Left ventricle myocardium inferior (tissue), 1 donor: ENCODE measurements around the gene CABLES2. TPM values are rescaled to one million over a fixed set of nuclear protein-coding genes. Genes with fewer than 3 reads are reported as not detected.

Source experiments
- DNase-seq: peaks from one replicate; pipeline ENCODE4 v3.0.0-alpha.2; 2020
- H3K27ac ChIP-seq: fragments of 200-600 bp; replicated peaks from 2 replicates; pipeline ENCODE4 v1.8.0; 2021
- H3K27me3 ChIP-seq: fragments of 200-600 bp; 2 replicates; pipeline ENCODE4 v1.8.0; 2021; ENCODE audit warnings: low read depth
- H3K36me3 ChIP-seq: fragments of 200-600 bp; 2 replicates; pipeline ENCODE4 v1.8.0; 2021
- H3K4me1 ChIP-seq: fragments of 200-600 bp; 2 replicates; pipeline ENCODE4 v1.8.0; 2021
- H3K4me3 ChIP-seq: fragments of 200-600 bp; 2 replicates; pipeline ENCODE4 v1.8.0; 2021; ENCODE audit warnings: mild to moderate bottlenecking, moderate library complexity
- H3K9me3 ChIP-seq: fragments of 200-600 bp; replicated peaks from 2 replicates; pipeline ENCODE4 v1.8.0; 2021
- intact Hi-C: fragments of 100-400 bp; cut with micrococcal nuclease; formaldehyde crosslinking; loops from one replicate; pipeline ENCODE4 v1.11.0; 2022
- total RNA-seq: library from RNA; stranded (reverse); fragmentation: NEBNext Ultra II Directional; extraction: Animal tissue kit (Norgen Biotek cat#: 25700); gene quantifications from one replicate; pipeline ENCODE4 v1.2.1, GENCODE V29; 2021
- TF ChIP-seq, protein P1 (sequence below): fragments of 200-600 bp; IDR thresholded peaks from 2 replicates; pipeline ENCODE4 v1.8.0; 2021; ENCODE audit warnings: antibody characterized with exemption, mild to moderate bottlenecking, borderline replicate concordance
- donor health status: DM: no; HTN: yes; CAD: no; lungs with severe emphysema.

Gene CABLES2
- total RNA-seq, 1 donor from 2014 or later = 12.0 TPM

DNA sequence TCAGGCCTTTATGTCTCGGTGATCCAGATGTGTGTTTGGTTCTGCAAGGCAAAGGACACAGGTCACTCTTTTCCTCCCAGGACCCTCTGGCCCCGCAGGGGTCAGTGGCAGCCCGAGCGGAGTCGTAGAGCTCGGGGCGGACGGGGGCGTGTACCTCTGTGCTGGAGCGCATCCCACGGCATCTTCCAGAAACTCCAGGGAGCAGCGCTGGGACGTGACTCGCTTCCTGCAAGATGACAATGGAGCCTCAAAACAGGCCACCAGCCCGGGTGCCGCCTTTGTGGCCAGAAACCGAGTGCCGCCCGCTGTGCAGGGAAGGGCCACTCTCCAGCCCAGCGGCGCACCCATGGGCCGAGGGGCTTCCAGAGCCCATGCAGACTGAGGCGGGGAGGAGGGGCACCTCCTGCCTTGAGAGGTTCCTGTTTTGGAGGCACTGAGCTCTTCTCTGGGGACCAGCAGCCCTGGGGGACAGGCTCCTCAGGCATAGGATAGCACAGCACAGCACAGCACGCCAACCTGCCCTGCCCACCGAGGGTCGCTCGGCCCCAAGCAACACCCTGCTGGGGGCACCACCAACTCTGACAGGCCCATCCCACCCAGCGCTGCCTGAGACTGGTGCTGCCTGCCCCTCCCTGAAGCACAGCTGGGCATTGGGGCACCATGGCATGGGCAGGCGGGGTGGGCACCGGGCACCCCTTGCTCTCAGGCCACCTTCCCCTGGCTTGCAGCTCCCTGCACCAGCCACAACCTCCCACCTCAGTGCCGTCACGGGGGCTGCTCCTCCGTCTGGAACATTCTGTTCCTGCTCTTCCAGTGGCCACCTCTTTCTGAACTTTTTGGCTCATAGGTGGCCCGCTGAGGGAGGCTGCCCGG lies 10.5 kb downstream of the CABLES2 start:
- peak overlapping the region; percentile 11 for H3K4me3 ChIP-seq
- TF ChIP-seq, protein P1, sequence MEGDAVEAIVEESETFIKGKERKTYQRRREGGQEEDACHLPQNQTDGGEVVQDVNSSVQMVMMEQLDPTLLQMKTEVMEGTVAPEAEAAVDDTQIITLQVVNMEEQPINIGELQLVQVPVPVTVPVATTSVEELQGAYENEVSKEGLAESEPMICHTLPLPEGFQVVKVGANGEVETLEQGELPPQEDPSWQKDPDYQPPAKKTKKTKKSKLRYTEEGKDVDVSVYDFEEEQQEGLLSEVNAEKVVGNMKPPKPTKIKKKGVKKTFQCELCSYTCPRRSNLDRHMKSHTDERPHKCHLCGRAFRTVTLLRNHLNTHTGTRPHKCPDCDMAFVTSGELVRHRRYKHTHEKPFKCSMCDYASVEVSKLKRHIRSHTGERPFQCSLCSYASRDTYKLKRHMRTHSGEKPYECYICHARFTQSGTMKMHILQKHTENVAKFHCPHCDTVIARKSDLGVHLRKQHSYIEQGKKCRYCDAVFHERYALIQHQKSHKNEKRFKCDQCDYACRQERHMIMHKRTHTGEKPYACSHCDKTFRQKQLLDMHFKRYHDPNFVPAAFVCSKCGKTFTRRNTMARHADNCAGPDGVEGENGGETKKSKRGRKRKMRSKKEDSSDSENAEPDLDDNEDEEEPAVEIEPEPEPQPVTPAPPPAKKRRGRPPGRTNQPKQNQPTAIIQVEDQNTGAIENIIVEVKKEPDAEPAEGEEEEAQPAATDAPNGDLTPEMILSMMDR = no peak
- H3K4me1 ChIP-seq = peaks cover 6% of the 10 kb centered on the region
- H3K9me3 ChIP-seq = no peaks in the 10 kb centered on the region
- H3K36me3 ChIP-seq = peaks cover 35% of the 10 kb centered on the region
- intact Hi-C loops = no loop called here
- H3K27me3 ChIP-seq = no peaks in the 10 kb centered on the region
- peak overlapping the region; percentile 71 for H3K27ac ChIP-seq
- no peak for DNase-seq

DNA sequence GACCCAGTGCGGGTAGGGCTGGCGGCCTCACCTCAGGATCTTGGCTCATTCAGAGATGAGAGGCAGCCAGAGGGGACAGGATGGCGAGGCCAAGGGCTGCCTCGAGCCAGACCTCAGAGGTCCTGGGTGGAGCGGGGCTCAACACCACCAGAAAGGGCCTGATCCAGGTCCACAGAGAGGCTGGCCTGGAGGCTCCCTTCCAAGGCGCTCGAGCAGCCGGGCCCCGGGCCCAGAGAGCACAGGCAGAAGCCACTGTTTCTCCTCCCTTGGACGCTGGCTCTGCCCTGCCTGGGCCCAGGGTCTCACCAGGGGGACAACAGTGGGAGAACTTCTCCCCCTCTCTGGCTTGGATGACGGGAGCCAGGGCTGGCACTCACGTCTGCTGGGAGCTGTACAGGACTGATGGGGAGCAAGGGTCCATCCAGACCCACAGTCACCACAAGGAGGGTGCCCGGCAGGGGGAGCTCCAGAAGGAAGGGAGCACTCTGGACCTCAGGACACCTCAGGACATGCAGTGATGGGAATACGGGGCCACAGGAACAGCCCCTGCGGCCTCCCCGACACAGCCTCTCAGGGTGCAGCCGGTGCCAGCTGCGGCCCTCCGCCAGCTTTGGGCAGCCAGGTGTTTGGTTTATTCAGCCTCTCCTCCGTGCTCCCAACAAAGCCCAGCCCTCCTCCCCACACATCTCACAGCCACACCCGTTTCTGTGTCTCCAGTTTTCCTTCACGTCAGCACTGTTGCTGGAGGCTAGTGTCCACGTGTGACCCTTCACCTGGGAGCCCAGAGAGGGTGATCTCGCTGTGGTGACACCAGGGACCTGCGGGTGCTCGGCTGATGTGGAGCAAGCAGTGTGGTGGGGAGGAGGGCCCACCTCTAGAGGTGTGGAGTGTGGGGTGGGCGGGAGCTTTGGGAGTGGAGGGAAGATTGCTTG lies 11.5 kb downstream of the CABLES2 start:
- peak overlapping the region; percentile 71 for H3K27ac ChIP-seq
- peaks cover 6% of the 10 kb centered on the region for H3K4me1 ChIP-seq
- H3K27me3 ChIP-seq = no peaks in the 10 kb centered on the region
- peak overlapping the region; percentile 11 for H3K4me3 ChIP-seq
- H3K36me3 ChIP-seq = peaks cover 46% of the 10 kb centered on the region
- TF ChIP-seq, protein P1 = no peak
- no peaks in the 10 kb centered on the region for H3K9me3 ChIP-seq
- no peak for DNase-seq
- intact Hi-C loops = no loop called here

DNA sequence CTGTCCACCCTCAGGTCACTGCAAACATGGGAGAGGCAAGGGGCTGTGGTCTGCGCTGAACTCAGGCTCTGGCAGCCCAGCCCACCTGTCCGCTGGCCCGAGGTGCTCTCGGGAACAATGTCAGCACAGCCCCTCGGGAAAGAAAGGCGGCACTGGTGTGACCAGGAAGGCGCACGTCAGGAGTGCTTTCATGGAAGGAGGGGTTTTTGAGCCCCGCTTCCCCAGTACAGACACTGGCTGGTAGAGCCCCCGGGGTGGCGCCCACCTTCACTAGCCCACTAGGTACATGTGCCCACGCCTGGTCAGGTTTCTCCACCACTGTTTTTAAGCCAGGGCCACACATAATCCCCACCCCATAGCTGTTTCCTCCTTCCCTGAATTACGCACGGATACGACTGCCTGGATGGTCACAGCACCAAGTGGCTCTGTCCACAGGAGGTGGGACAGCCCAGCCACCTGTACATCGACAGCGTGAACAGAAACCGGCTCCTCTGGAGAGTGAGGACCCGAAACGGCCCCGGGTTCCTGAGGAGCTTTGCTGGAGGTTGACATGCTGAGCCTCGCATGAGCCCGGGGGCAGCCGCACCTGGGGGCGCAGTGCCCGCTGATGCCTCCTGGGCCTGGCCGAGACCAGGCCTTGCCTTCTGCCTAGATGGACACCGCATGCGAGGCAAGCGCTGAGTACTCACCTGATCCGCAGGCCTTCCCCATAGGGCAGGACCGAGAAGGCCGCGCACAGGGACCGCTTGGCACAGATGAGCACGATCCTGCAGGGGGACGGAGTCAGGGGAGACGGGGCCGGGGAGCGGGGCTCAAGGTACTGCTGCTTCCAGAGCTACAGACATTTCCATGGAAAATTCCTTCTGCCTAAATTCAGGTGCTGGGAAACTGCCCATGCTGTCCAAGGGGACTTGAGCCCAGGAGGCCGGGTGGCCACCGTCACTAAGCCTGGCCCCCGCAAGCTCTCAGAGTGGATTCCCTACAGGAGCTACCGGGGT lies 12.5 kb downstream of the CABLES2 start:
- no peak overlapping the region for H3K4me3 ChIP-seq
- peaks cover 6% of the 10 kb centered on the region for H3K4me1 ChIP-seq
- H3K9me3 ChIP-seq = no peaks in the 10 kb centered on the region
- peaks cover 56% of the 10 kb centered on the region for H3K36me3 ChIP-seq
- TF ChIP-seq, protein P1 = no peak
- no peak for DNase-seq
- intact Hi-C loops = no loop called here
- no peaks in the 10 kb centered on the region for H3K27me3 ChIP-seq
- no peak overlapping the region for H3K27ac ChIP-seq

DNA sequence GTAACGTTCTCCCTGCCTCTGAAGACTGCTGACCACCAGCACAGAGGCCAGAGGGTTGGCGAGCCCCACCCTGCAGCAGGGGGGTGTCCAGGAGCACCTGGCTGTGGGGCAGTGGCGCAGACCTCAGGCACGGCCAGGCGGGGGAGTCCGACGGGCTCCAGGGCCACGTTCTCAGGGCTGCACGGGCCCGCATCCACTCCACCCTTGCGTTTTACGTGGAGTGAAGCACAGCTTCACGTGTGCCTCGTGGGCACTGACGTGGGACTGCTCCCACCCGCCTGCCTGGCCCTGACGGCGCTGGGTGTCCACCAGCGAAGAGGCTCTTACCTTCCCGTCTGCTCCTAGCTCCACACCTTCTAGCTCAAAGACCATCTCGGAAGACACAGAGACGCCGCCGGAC lies 13.3 kb downstream of the CABLES2 start:
- Histone ChIP-seq H3K36me3 (peaks cover 63% of the 10 kb centered on the region), H3K27ac (no peak overlapping the region), H3K4me3 (no peak overlapping the region), H3K27me3 (no peaks in the 10 kb centered on the region), H3K4me1 (peaks cover 6% of the 10 kb centered on the region), H3K9me3 (no peaks in the 10 kb centered on the region)
- TF ChIP-seq, protein P1 = no peak
- no peak for DNase-seq
- intact Hi-C loops = no loop called here

DNA sequence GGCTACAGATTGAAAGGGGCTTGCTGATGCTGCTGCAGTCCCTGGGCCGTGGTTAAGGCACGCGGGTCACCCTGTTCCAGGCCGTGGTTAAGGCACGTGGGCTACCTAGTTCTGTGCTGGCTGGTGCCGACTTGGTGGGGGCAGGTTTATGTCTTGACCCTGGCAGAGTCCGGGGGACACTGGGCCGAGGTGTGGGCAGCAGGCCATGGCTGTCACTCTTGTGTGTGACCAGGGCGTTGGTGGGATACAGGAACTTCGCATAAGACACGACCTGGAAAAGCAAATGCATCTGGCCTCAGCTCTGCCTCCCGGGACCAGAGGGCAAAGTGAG lies 13.8 kb downstream of the CABLES2 start:
- H3K36me3 ChIP-seq = peaks cover 68% of the 10 kb centered on the region
- no peak for DNase-seq
- TF ChIP-seq, protein P1 = no peak
- no peak overlapping the region for H3K4me3 ChIP-seq
- H3K4me1 ChIP-seq = peaks cover 11% of the 10 kb centered on the region
- intact Hi-C loops = no loop called here
- H3K27ac ChIP-seq = no peak overlapping the region
- H3K9me3 ChIP-seq = no peaks in the 10 kb centered on the region
- H3K27me3 ChIP-seq = no peaks in the 10 kb centered on the region
